ENCODE measurements around the gene COG5.
"Not testable (repeated sequence)": the region's sequence is repeated elsewhere in the genome, so short reads cannot be mapped to it uniquely, and the experiment has no call there.

The COG5 gene

GRCh38 chr7:107255602-107256001 is 308.1 kb downstream of the COG5 start:
- no peak for DNase-seq

DNA sequence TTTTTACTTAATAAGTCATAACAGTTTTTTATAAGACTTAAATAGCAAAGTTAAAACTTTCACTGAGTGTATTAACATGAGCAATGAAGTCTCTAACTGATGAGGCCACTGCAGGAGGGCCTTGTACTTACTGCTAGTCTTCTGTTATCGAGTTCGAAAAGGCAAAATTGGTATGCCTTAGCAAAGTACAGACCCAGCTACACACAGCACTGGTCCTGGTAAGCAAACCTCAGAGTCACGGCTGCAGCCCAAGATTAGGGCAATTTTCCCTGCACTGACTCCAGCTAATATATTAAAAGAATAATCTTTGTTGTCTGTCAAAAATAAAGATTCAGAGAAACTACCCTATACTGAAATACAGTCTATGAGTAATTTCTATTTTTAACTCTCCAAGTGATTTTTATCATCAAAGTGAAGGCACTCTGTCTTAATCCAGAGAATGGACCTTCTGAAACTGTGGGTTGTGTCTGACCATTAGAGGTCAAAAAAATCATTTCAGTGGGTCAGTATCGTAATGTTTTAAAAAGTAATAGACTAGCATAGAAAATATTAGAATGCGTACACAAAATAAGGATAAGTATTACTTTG is 309.2 kb downstream of the COG5 start:
- no peak for DNase-seq

DNA sequence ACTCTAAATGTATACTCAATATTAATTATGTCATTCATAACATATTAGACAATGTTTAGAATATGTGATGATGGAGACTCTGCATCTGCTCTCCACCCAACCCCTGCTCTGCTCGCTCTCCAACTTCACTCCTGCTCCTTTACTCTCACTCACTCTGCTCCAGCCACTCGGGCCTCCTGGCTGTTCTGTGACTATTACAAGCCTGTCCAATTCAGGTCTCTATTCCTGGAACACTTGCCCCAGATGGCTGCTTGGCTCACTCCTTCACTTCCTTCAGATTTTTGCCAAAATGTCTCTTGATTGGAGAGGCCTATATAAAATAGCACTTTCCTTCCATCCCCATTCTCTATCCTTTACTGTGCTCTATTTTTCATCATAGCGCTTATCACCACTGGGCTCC is 310.1 kb downstream of the COG5 start:
- no peak for DNase-seq

DNA sequence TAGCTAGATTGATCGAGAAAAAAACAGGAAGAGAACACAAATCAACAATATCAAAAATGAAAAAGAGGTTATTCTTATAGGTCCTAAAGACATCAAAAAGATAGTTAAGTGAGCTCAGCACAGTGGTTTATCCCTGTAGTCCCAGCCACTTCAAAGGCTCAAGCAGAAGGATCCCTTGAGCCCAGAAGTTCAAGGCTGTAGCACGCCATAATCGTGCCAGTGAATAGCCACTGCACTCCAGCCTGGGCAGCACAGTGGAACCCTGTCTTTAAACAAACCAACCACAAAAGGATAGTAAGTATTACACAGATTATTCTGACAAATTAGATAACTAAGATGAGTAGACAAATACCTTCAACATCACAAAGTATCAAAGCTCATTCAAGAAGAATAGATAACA is 311.8 kb downstream of the COG5 start:
- DNase-seq, result no peak

- DNase-seq, result no peak
Measured at GRCh38 chr7:107248551-107249316, 315.0 kb downstream of the COG5 start.

GRCh38 chr7:107246836-107247235 is 316.9 kb downstream of the COG5 start:
- not testable (repeated sequence) for DNase-seq

GRCh38 chr7:107244613-107245012 is 319.1 kb downstream of the COG5 start:
- DNase-seq, result no peak

GRCh38 chr7:107242267-107242666 is 321.5 kb downstream of the COG5 start:
- no peak for DNase-seq

GRCh38 chr7:107237451-107237850 is 326.3 kb downstream of the COG5 start:
- DNase-seq, result no peak

GRCh38 chr7:107236862-107237261 is 326.9 kb downstream of the COG5 start:
- no peak for DNase-seq

GRCh38 chr7:107234436-107234835 is 329.3 kb downstream of the COG5 start:
- DNase-seq, result no peak

DNA sequence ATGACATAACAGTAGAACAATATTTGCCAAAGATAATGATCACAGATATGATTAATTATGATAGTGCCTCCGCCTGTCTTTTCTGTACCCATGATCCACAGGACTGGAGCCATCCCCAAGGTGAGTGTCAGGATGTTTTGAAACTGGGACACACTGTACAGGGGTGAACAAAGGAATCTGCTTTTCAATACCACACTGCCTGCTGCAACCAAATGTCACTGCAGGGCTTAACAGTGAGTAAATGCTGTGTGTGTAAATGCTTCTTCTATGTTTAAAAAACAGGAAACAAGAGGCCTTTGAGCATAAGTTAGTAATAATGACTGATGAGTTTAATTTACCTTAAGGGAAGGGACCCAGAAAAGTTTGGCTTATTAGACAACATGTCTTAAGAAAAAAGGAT is 329.7 kb downstream of the COG5 start:
- DNase-seq, result no peak

- DNase-seq, result no peak
Measured at GRCh38 chr7:107233174-107233573, 330.5 kb downstream of the COG5 start.

- DNase-seq, result no peak
Measured at GRCh38 chr7:107232568-107233090, 331.1 kb downstream of the COG5 start.

DNA sequence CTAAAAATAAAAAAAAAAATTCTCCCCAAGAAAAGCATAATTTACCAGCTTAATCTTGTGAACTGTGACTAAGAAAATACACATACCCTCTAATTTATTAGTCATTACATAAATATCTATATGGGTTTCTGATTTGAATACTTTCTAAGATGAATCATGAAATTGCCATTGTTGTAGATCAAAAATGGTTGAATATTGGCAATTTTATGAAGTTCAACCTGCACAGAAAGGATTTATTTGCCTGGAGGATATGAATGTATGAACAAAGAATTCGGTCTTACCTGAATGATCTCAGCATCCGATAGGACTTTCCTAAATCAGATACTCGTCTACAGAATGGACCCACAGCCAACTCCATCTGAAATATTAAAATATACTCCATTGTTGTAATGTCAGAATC is 333.4 kb downstream of the COG5 start:
- no peak for DNase-seq

GRCh38 chr7:107228291-107228690 is 335.4 kb downstream of the COG5 start:
- DNase-seq, result no peak

DNA sequence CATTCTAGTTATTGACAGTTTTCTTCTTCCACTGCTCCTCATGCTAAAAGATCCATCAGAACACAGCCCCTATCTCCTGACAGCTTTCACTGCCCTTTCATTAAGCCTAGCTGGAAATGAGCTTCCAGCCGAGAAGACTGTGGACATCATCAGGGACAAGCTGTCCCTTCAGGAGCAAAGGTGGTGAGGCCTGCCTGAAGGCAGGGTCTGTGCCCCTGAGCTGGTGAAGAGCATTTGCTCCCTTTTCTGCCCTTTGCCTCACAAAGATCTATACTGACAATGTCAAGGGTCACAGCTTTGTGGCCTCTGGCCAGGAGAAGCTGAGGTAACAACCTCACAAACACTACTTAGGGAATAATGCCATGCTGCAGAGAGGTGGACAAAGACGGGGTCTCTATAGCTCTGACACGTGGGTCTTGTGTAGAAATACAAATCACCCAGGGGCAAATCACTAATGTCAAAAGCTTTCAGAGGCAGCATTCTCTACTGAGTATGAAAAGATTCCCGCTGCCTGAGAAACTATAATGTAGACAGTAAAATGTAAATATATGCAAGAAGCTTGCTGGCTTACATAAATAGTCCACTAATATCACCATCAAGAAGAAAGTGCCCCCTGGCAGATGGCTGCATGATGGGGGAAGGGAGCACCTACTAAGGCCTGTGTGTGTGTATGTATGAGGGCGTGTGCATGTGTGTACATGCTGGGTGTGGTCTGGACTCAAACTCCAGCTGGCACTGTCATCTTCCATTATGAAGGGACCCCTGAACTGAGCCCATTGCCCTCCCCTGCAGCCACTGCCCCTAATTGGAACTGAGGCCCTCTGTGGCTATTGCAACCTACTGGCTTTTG is 339.1 kb downstream of the COG5 start:
- no peak for DNase-seq

GRCh38 chr7:107220806-107221205 is 342.9 kb downstream of the COG5 start:
- DNase-seq, result not testable (repeated sequence)

DNA sequence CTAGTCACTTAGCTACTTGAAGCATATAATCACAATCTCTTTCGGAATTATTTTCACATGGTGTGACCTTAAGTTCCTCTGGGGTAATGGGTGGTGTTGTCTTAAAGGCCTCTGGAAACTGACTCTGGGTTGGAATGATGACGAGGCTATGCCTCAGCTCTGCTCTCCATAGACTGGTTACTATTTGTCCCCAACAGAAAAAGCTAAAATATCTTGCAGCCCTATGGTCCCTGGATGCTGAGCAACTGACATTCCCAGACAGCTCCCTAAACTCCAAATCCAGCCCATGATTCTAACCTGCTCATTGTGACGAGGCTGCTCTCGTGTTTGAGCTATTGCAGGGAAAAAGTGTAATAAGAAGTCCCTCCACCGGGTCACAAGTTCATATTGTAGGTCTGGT is 343.4 kb downstream of the COG5 start:
- no peak for DNase-seq

DNA sequence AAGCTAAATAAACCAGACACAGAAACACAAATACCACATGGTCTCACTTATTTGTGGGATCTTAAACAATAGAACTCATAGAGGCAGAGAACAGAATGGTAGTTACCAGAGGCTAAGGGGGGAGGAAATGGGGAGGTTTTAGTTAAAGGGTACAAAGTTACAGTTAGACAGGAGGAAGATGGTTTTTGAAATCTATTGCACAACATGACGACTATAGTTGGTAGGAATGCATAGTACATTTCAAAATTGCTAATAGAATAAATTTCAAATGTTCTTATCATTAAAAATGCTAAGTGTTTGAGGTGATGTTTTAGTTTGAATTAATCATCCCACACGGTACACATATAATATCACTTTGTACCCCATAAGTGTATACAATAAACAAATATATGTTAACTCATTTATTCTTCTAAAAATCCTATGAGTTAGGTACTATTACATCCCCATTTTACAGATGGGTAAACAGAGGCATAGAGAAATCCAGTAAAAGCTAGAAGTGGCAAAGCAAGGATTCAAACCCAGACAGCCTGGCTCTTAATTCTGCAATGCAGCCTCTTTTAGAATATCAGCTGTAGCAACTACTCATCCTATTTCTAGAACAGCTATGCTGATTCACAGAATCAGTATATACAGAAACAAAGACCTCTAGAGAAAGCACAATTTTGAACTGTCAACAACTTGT is 344.0 kb downstream of the COG5 start:
- no peak for DNase-seq

DNA sequence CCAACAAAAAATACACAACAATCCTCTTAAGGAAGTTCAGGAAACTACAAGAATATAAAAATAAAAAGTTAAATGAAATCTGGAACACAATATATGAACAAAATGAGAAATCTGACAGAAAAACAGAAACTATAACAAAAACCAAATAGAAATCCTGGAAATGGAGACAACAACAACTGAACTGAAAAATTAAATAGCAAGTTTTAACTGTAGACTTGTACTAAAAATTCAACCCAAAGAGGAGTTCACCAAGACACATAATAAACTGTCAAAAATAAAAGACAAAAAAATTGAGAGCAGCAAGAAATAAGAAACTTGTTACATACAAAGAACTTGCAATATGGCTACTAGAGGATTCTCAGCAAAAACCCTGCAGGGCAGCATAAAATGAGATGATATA is 349.8 kb downstream of the COG5 start:
- DNase-seq, result no peak

GRCh38 chr7:107213193-107213788 is 350.4 kb downstream of the COG5 start:
- DNase-seq, result no peak

DNA sequence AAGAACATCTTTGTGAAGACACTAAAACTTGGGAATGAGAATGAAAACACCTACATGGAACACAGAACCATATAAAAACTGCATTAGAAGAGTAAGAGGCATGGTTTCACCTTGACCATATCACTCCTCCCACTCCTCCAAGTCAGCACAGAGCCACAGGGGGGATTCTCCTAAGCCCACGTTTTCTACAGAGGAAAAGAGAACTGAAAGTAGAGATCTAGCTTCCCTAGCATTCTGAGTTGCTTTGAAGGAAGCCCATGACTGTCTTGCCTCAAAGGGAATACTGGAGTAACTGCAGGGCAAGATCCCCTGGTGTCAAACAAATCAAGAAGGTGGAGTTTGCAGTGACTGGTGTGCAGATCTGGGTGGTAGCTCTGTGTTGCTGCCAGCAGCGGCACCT is 351.0 kb downstream of the COG5 start:
- DNase-seq, result no peak
